Measurements from ENCODE around the gene NDUFAF2. TPM values are rescaled to one million over a fixed set of nuclear protein-coding genes. Genes with fewer than 3 reads are reported as not detected.

NDUFAF2 gene
- total and polyA plus RNA-seq, 2 experiments from 2014 or later = 31.6 to 155 TPM

DNA sequence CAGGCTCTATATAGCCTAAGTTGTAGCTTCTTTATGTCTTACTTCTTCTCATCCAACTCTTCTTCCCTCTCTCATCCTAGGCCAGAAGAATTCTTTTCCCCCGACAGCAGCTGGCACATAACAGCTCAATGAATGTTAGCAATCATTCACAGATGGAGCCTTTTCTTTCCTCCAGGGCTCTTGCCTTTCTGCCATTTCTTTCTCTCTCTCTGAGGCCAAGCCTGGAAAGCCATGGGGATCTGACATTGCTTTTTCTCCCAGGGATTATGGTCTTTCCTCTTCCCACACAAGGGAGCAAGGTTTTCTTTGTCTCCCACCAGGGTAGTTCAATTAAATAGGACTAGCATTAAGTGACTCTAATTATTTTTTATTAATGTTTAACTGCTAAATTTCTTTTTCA lies 196.8 kb downstream of the NDUFAF2 start (continued):
- no peak for TF ChIP-seq CTCF (conservative IDR thresholded peaks at IDR 0.05; ENCODE audit: low read depth in 2 of 2)
- no peak for TF ChIP-seq CREB1 (CRISPR knock-in tag; IDR thresholded peaks at IDR 0.05; ENCODE audit: low read depth)
- no peak for TF ChIP-seq STAT1 (IDR thresholded peaks at IDR 0.05; ENCODE audit: unreplicated experiment)
- TF ChIP-seq ZNF331 (CRISPR knock-in tag; IDR thresholded peaks at IDR 0.05; ENCODE audit: low read depth) = no peak
- TF ChIP-seq ETS1 (IDR thresholded peaks at IDR 0.05) = no peak
- TF ChIP-seq NANOG (IDR thresholded peaks at IDR 0.05; ENCODE audit: borderline replicate concordance) = no peak
- TF ChIP-seq EZH2phosphoT487 (IDR thresholded peaks at IDR 0.05; ENCODE audit: unreplicated experiment) = no peak
- TF ChIP-seq ZNF114 (CRISPR knock-in tag; IDR thresholded peaks at IDR 0.05) = no peak
- no peak for TF ChIP-seq EZH2 (IDR thresholded peaks at IDR 0.05; ENCODE audit: low read depth, unreplicated experiment)
- TF ChIP-seq JUNB (IDR thresholded peaks at IDR 0.05; ENCODE audit: unreplicated experiment) = no peak

GRCh38 chr5:61142391-61142790 lies 197.4 kb downstream of the NDUFAF2 start:
- Histone ChIP-seq H3K4me3 (no peak overlapping the region), H4K20me1 (replicated peaks; ENCODE audit: insufficient read depth) (no peaks in the 10 kb centered on the region), H3K9me2 (ENCODE audit: insufficient read depth) (no peaks in the 10 kb centered on the region), H3K79me2 (replicated peaks; ENCODE audit: insufficient read depth) (no peaks in the 10 kb centered on the region), H3K4me1 (ENCODE audit: insufficient read depth) (no peaks in the 10 kb centered on the region; the same call in 1 of the 2 replicates), H3K4me2 (no peak overlapping the region), H2AFZ (no peak overlapping the region), H3K36me3 (ENCODE audit: insufficient read depth) (no peaks in the 10 kb centered on the region), H3K27ac (ENCODE audit: low read depth) (no peak overlapping the region), H3F3A (replicated peaks; ENCODE audit: low read depth) (no peaks in the 10 kb centered on the region), H3K27me3 (ENCODE audit: insufficient read depth) (no peaks in the 10 kb centered on the region)
- peaks cover 3% of the 10 kb centered on the region for H3K27me3 Mint-ChIP-seq (ENCODE audit: insufficient read depth, low read depth, poor library complexity)
- ATAC-seq (no peak), DNase-seq (ENCODE audit: low spot score) (no peak)
- no peaks in the 10 kb centered on the region for H3K36me3 Mint-ChIP-seq (ENCODE audit: low read depth)
- peaks cover 3% of the 10 kb centered on the region; the same call in 2 of the 3 replicates for H3K4me1 Mint-ChIP-seq
- H3K9me3 Mint-ChIP-seq = no peaks in the 10 kb centered on the region
- H3K4me3 Mint-ChIP-seq = no peak overlapping the region
- H3K27ac Mint-ChIP-seq = no peak overlapping the region
- TF ChIP-seq EZH2 (IDR thresholded peaks at IDR 0.05; ENCODE audit: low read depth, unreplicated experiment) (no peak), ZNF331 (CRISPR knock-in tag; IDR thresholded peaks at IDR 0.05; ENCODE audit: low read depth) (no peak), EZH2phosphoT487 (IDR thresholded peaks at IDR 0.05; ENCODE audit: unreplicated experiment) (no peak), CTCF (conservative IDR thresholded peaks at IDR 0.05; ENCODE audit: low read depth in 2 of 2) (no peak), CREB1 (CRISPR knock-in tag; IDR thresholded peaks at IDR 0.05; ENCODE audit: low read depth) (no peak), POLR2AphosphoS5 (IDR thresholded peaks at IDR 0.05; ENCODE audit: low read depth) (no peak), ETS1 (IDR thresholded peaks at IDR 0.05) (no peak), ZNF114 (CRISPR knock-in tag; IDR thresholded peaks at IDR 0.05) (no peak), NANOG (IDR thresholded peaks at IDR 0.05; ENCODE audit: borderline replicate concordance) (no peak), JUNB (IDR thresholded peaks at IDR 0.05; ENCODE audit: unreplicated experiment) (no peak)

Data from GM23338 (cell line).